K562 (cell line): ENCODE data around the gene MBOAT2. TPM values are rescaled to one million over a fixed set of nuclear protein-coding genes. Genes with fewer than 3 reads are reported as not detected.

ENCODE experiments used
- ATF7 ChIP-seq: fragments of 450-650 bp; IDR thresholded peaks from 2 replicates; pipeline ENCODE4 v1.7.1; 2014; ENCODE audit warnings: mild to moderate bottlenecking, moderate library complexity
- CEBPB ChIP-seq: fragments of 450-650 bp; IDR thresholded peaks from 2 replicates; pipeline ENCODE4 v1.6.1; 2016; ENCODE audit warnings: missing genetic modification characterization, missing compliant biosample characterization
- ESRRA ChIP-seq: fragments of 450-650 bp; IDR thresholded peaks from 2 replicates; pipeline ENCODE4 v1.6.1; 2014; ENCODE audit warnings: low read depth, mild to moderate bottlenecking, moderate library complexity, borderline replicate concordance
- ETV5 ChIP-seq: sonication (generic); formaldehyde crosslinking; IDR thresholded peaks from 2 replicates; pipeline ENCODE4 v1.4.0; 2020; ENCODE audit warnings: low read depth, mild to moderate bottlenecking, missing genetic modification reagents
- FOXM1 ChIP-seq, 2 experiments: fragments of 450-650 bp in 1 of 2; sonication (generic) in 1 of 2; formaldehyde crosslinking in 1 of 2; IDR thresholded peaks; 2 replicates each; pipeline versions ENCODE4 v1.6.1 to v1.9.0; 2017 to 2022; ENCODE audit warnings: low read depth in 2 of 2, mild to moderate bottlenecking in 2 of 2, missing genetic modification reagents in 1 of 2, moderate library complexity in 1 of 2
- HEY1 ChIP-seq: fragments of 250-450 bp; sonication (Bioruptor Pico); IDR thresholded peaks from 2 replicates; pipeline ENCODE4 v1.5.0; 2020; ENCODE audit warnings: mild to moderate bottlenecking, moderate library complexity, borderline replicate concordance
- HMG20B ChIP-seq: fragments of 250-450 bp; sonication (Bioruptor Pico); IDR thresholded peaks from 2 replicates; pipeline ENCODE4 v1.5.0; 2021; ENCODE audit warnings: mild to moderate bottlenecking
- KAT7 ChIP-seq: sonication (generic); formaldehyde crosslinking; IDR thresholded peaks from 2 replicates; pipeline ENCODE4 v1.8.0; 2022; ENCODE audit warnings: missing genetic modification reagents, mild to moderate bottlenecking, borderline replicate concordance
- KAT8 ChIP-seq: fragments of 450-650 bp; IDR thresholded peaks from 2 replicates; pipeline ENCODE4 v1.6.1; 2016; ENCODE audit warnings: low read depth, mild to moderate bottlenecking
- KDM4B ChIP-seq, 2 experiments: fragments of 450-650 bp in 1 of 2; sonication (generic) in 1 of 2; IDR thresholded peaks; 2 replicates each; pipeline ENCODE4 v1.6.1; 2016 to 2017; ENCODE audit warnings: borderline replicate concordance in 2 of 2, antibody characterized with exemption in 1 of 2, low read depth in 1 of 2, mild to moderate bottlenecking in 1 of 2
- NFATC3 ChIP-seq: fragments of 450-650 bp; IDR thresholded peaks from 2 replicates; pipeline ENCODE4 v1.6.1; 2017; ENCODE audit warnings: mild to moderate bottlenecking
- NFIC ChIP-seq: fragments of 450-650 bp; IDR thresholded peaks from 2 replicates; pipeline ENCODE4 v1.6.1; 2017; ENCODE audit warnings: mild to moderate bottlenecking, inconsistent platforms
- SP1 ChIP-seq: sonication (generic); formaldehyde crosslinking; IDR thresholded peaks from 2 replicates; pipeline ENCODE4 v1.8.1; 2022; ENCODE audit warnings: mild to moderate bottlenecking, missing genetic modification reagents
- ZNF224 ChIP-seq: sonication (generic); formaldehyde crosslinking; IDR thresholded peaks from 2 replicates; pipeline ENCODE4 v1.8.0; 2022; ENCODE audit warnings: mild to moderate bottlenecking, missing genetic modification reagents
- ZNF311 ChIP-seq: fragments of 250-450 bp; sonication (Bioruptor Pico); IDR thresholded peaks from 2 replicates; pipeline ENCODE4 v1.4.0; 2020; ENCODE audit warnings: mild to moderate bottlenecking, moderate library complexity
- polyA plus RNA-seq, 8 experiments: library from polyadenylated mRNA; depleted of rRNA in 4 of 8; stranded (reverse) in 5 of 8; unstranded in 3 of 8; fragments of >200 nt; fragmentation: Nextera tagmentation in 2 of 8; fragmentation: Illumina TruSeq in 1 of 8; extraction: Ambion mirVana in 2 of 8; extraction: Trizol in 1 of 8; gene quantifications; 2 replicates each; pipeline versions ENCODE4 v1.2.1 to v1.2.3, GENCODE V29; 2011 to 2014; ENCODE audit warnings: inconsistent platforms in 1 of 8, missing spikeins in 1 of 8
- total RNA-seq, 7 experiments: library from RNA; depleted of rRNA in 6 of 7; stranded (reverse); fragments of >200 nt in 6 of 7; fragmentation: Illumina TruSeq in 2 of 7; extraction: Trizol in 2 of 7; gene quantifications; 2 replicates each; pipeline versions ENCODE4 v1.2.1 to v1.2.3, GENCODE V29; 2011 to 2021; ENCODE audit warnings: low replicate concordance in 1 of 7
- TF ChIP-seq, protein P1 (sequence below), 2 experiments: fragments of 450-650 bp; IDR thresholded peaks; 2 replicates each; pipeline ENCODE4 v1.6.1; 2016
- TF ChIP-seq, protein P2 (sequence below): fragments of 250-450 bp; sonication (Bioruptor Pico); IDR thresholded peaks from 2 replicates; pipeline ENCODE4 v1.9.0; 2021; ENCODE audit warnings: mild to moderate bottlenecking
- TF ChIP-seq, protein P3 (sequence below): fragments of 450-650 bp; IDR thresholded peaks from 2 replicates; pipeline ENCODE4 v1.6.1; 2016; ENCODE audit warnings: low read depth, mild to moderate bottlenecking, moderate library complexity
- TF ChIP-seq, protein P4 (sequence below): fragments of 250-450 bp; sonication (Bioruptor Pico); IDR thresholded peaks from 2 replicates; pipeline ENCODE4 v1.4.0; 2020; ENCODE audit warnings: mild to moderate bottlenecking
- TF ChIP-seq, protein P5 (sequence below): fragments of 250-450 bp; sonication (Bioruptor Pico); IDR thresholded peaks from 2 replicates; pipeline ENCODE4 v1.8.0; 2022; ENCODE audit warnings: moderate library complexity, mild to moderate bottlenecking, inconsistent platforms
- TF ChIP-seq, protein P6 (sequence below): fragments of 200-800 bp; sonication (Bioruptor generic); IDR thresholded peaks from 2 replicates; pipeline ENCODE4 v1.6.1; 2017; ENCODE audit warnings: missing genetic modification characterization, missing compliant biosample characterization
- TF ChIP-seq, protein P7 (sequence below): sonication (generic); IDR thresholded peaks from 2 replicates; pipeline ENCODE4 v1.6.1; 2016

Gene MBOAT2
- total and polyA plus RNA-seq, 9 of the 15 experiments (the other 6 are each of a cell fraction or from before 2014, with no cell fraction given) = 8.4 to 122 (median 27.6) TPM

DNA sequence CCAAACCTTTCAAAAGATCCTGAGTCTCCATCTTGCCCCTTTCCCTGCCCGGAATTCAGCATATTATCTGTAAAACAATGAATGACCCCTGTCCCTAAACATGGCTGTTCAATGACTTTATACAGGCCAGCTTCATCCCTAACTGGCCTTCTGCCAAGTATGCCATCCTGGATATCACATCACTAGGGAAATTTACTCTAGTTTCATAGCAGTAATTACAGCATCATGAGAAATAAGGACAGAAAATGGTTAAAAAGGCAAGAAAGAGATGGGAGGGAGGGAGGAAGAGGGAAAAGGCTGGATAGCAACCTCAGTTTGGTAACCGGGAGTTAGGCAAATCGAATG, 4.4 kb downstream of the MBOAT2 start (continued):
- TF ChIP-seq, protein P1, sequence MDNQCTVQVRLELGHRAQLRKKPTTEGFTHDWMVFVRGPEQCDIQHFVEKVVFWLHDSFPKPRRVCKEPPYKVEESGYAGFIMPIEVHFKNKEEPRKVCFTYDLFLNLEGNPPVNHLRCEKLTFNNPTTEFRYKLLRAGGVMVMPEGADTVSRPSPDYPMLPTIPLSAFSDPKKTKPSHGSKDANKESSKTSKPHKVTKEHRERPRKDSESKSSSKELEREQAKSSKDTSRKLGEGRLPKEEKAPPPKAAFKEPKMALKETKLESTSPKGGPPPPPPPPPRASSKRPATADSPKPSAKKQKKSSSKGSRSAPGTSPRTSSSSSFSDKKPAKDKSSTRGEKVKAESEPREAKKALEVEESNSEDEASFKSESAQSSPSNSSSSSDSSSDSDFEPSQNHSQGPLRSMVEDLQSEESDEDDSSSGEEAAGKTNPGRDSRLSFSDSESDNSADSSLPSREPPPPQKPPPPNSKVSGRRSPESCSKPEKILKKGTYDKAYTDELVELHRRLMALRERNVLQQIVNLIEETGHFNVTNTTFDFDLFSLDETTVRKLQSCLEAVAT (IDR thresholded peaks at IDR 0.05) = 0 out of 4 replicates have a peak, but pooled peaks of 1 of the 2 experiments have one; percentile 30
- TF ChIP-seq NFATC3 (no peak), CEBPB (tag) (no peak), HMG20B (CRISPR knock-in tag) (no peak), FOXM1 (IDR thresholded peaks at IDR 0.05; ENCODE audit: low read depth) (0 out of 2 replicates have a peak, but pooled peaks have one; percentile 0), FOXM1 (CRISPR knock-in tag; IDR thresholded peaks at IDR 0.05; ENCODE audit: low read depth) (no peak), NFIC (peak; percentile 96), KAT8 (no peak), HEY1 (CRISPR knock-in tag) (no peak), KDM4B (IDR thresholded peaks at IDR 0.05; ENCODE audit: borderline replicate concordance in 2 of 2, low read depth in 1 of 2) (no peak), ESRRA (no peak), ZNF311 (CRISPR knock-in tag) (no peak), ETV5 (CRISPR knock-in tag) (no peak), SP1 (CRISPR knock-in tag) (no peak), ATF7 (no peak), ZNF224 (CRISPR knock-in tag) (no peak), KAT7 (peak; percentile 77; the same call in 1 of the 2 replicates)
- TF ChIP-seq, protein P2, sequence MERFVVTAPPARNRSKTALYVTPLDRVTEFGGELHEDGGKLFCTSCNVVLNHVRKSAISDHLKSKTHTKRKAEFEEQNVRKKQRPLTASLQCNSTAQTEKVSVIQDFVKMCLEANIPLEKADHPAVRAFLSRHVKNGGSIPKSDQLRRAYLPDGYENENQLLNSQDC = no peak
- TF ChIP-seq, protein P3, sequence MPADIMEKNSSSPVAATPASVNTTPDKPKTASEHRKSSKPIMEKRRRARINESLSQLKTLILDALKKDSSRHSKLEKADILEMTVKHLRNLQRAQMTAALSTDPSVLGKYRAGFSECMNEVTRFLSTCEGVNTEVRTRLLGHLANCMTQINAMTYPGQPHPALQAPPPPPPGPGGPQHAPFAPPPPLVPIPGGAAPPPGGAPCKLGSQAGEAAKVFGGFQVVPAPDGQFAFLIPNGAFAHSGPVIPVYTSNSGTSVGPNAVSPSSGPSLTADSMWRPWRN = no peak
- TF ChIP-seq, protein P4, sequence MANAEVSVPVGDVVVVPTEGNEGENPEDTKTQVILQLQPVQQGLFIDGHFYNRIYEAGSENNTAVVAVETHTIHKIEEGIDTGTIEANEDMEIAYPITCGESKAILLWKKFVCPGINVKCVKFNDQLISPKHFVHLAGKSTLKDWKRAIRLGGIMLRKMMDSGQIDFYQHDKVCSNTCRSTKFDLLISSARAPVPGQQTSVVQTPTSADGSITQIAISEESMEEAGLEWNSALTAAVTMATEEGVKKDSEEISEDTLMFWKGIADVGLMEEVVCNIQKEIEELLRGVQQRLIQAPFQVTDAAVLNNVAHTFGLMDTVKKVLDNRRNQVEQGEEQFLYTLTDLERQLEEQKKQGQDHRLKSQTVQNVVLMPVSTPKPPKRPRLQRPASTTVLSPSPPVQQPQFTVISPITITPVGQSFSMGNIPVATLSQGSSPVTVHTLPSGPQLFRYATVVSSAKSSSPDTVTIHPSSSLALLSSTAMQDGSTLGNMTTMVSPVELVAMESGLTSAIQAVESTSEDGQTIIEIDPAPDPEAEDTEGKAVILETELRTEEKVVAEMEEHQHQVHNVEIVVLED (CRISPR knock-in tag) = no peak
- TF ChIP-seq, protein P5, sequence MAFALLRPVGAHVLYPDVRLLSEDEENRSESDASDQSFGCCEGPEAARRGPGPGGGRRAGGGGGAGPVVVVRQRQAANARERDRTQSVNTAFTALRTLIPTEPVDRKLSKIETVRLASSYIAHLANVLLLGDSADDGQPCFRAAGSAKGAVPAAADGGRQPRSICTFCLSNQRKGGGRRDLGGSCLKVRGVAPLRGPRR (CRISPR knock-in tag) = no peak
- TF ChIP-seq, protein P6, sequence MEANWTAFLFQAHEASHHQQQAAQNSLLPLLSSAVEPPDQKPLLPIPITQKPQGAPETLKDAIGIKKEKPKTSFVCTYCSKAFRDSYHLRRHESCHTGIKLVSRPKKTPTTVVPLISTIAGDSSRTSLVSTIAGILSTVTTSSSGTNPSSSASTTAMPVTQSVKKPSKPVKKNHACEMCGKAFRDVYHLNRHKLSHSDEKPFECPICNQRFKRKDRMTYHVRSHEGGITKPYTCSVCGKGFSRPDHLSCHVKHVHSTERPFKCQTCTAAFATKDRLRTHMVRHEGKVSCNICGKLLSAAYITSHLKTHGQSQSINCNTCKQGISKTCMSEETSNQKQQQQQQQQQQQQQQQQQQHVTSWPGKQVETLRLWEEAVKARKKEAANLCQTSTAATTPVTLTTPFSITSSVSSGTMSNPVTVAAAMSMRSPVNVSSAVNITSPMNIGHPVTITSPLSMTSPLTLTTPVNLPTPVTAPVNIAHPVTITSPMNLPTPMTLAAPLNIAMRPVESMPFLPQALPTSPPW (CRISPR knock-in tag) = no peak
- TF ChIP-seq, protein P7, sequence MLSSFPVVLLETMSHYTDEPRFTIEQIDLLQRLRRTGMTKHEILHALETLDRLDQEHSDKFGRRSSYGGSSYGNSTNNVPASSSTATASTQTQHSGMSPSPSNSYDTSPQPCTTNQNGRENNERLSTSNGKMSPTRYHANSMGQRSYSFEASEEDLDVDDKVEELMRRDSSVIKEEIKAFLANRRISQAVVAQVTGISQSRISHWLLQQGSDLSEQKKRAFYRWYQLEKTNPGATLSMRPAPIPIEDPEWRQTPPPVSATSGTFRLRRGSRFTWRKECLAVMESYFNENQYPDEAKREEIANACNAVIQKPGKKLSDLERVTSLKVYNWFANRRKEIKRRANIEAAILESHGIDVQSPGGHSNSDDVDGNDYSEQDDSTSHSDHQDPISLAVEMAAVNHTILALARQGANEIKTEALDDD = no peak
